CD1c-positive myeloid dendritic cell (primary cell): Measurements from ENCODE around the gene METTL16.

Experiments
- DNase-seq: peaks from one replicate; pipeline ENCODE4 v3.0.0-alpha.2; 2016; ENCODE audit errors: extremely low spot score

The METTL16 gene

GRCh38 chr17:2396192-2396567 lies 115.5 kb downstream of the METTL16 start:
- DNase-seq, result no peak

- peak; percentile 90 for DNase-seq
Observed at GRCh38 chr17:2395258-2396181, 116.2 kb downstream of the METTL16 start.

- no peak for DNase-seq
Observed at GRCh38 chr17:2394775-2395201, 116.9 kb downstream of the METTL16 start.

- DNase-seq, result no peak
Observed at GRCh38 chr17:2393954-2394749, 117.5 kb downstream of the METTL16 start.

- peak; percentile 92 for DNase-seq
Observed at GRCh38 chr17:2393174-2393953, 118.3 kb downstream of the METTL16 start.

GRCh38 chr17:2392252-2393173 lies 119.2 kb downstream of the METTL16 start:
- peak; percentile 99 for DNase-seq

GRCh38 chr17:2391597-2392251 lies 120.0 kb downstream of the METTL16 start:
- no peak for DNase-seq

GRCh38 chr17:2390199-2390836 lies 121.4 kb downstream of the METTL16 start:
- DNase-seq, result no peak

- no peak for DNase-seq
Observed at GRCh38 chr17:2388683-2389055, 123.0 kb downstream of the METTL16 start.

- no peak for DNase-seq
Observed at GRCh38 chr17:2388020-2388682, 123.5 kb downstream of the METTL16 start.

GRCh38 chr17:2387086-2388019 lies 124.3 kb downstream of the METTL16 start:
- DNase-seq, result no peak

GRCh38 chr17:2386400-2387085 lies 125.1 kb downstream of the METTL16 start:
- DNase-seq, result no peak

- DNase-seq, result no peak
Observed at GRCh38 chr17:2385240-2386210, 126.2 kb downstream of the METTL16 start.

- no peak for DNase-seq
Observed at GRCh38 chr17:2384439-2385127, 127.1 kb downstream of the METTL16 start.

- no peak for DNase-seq
Observed at GRCh38 chr17:2383628-2384167, 128.0 kb downstream of the METTL16 start.
